GM23338 (cell line): Measurements from ENCODE around the gene UBALD2. TPM values are rescaled to one million over a fixed set of nuclear protein-coding genes. Genes with fewer than 3 reads are reported as not detected.

Source experiments
- ATAC-seq: fragments of 200-7000 bp; cut with Tn5 transposase; 3 replicates; pipeline ENCODE4 v1.9.1; 2020
- DNase-seq: peaks from one replicate; pipeline ENCODE4 v3.0.0-alpha.2; 2015; ENCODE audit warnings: low spot score
- H2AFZ ChIP-seq: fragments of 200-600 bp; sonication (generic); 2 replicates; pipeline ENCODE4 v1.8.0; 2016; ENCODE audit warnings: antibody characterized with exemption, mild to moderate bottlenecking, moderate library complexity
- H3F3A ChIP-seq: fragments of 200-600 bp; sonication (generic); replicated peaks from 2 replicates; pipeline ENCODE4 v1.8.0; 2017; ENCODE audit warnings: antibody characterized with exemption, mixed run types, low read depth
- H3K27ac ChIP-seq: fragments of 200-600 bp; sonication (generic); 2 replicates; pipeline ENCODE4 v1.6.1; 2016; ENCODE audit warnings: low read depth
- H3K27me3 ChIP-seq: fragments of 200-600 bp; sonication (generic); 2 replicates; pipeline ENCODE4 v1.8.0; 2016; ENCODE audit warnings: mild to moderate bottlenecking, mixed run types, moderate library complexity; ENCODE audit not compliant: insufficient read depth
- H3K36me3 ChIP-seq: fragments of 200-600 bp; sonication (generic); 2 replicates; pipeline ENCODE4 v1.8.0; 2016; ENCODE audit warnings: mild to moderate bottlenecking; ENCODE audit not compliant: insufficient read depth
- H3K4me1 ChIP-seq: fragments of 200-600 bp; sonication (generic); 2 replicates; pipeline ENCODE4 v1.8.0; 2016; ENCODE audit warnings: mild to moderate bottlenecking, moderate library complexity; ENCODE audit not compliant: insufficient read depth
- H3K4me2 ChIP-seq: fragments of 200-600 bp; sonication (generic); 2 replicates; pipeline ENCODE4 v1.7.1; 2017; ENCODE audit warnings: mixed run types
- H3K4me3 ChIP-seq: fragments of 200-600 bp; sonication (generic); 2 replicates; pipeline ENCODE4 v1.6.1; 2016; ENCODE audit warnings: mixed run types
- H3K79me2 ChIP-seq: fragments of 200-600 bp; sonication (generic); replicated peaks from 2 replicates; pipeline ENCODE4 v1.8.0; 2017; ENCODE audit warnings: mild to moderate bottlenecking; ENCODE audit not compliant: insufficient read depth
- H3K9me2 ChIP-seq: fragments of 200-600 bp; sonication (generic); 2 replicates; pipeline ENCODE4 v1.8.0; 2017; ENCODE audit not compliant: insufficient read depth
- H4K20me1 ChIP-seq: fragments of 200-600 bp; sonication (generic); replicated peaks from 2 replicates; pipeline ENCODE4 v1.8.0; 2017; ENCODE audit warnings: mild to moderate bottlenecking; ENCODE audit not compliant: insufficient read depth
- H3K27ac Mint-ChIP-seq: 2 replicates; pipeline ENCODE4 v1.8.0; 2020; ENCODE audit warnings: inconsistent platforms, mild to moderate bottlenecking, moderate library complexity, mixed read lengths
- H3K27me3 Mint-ChIP-seq: 3 replicates; pipeline ENCODE4 v1.8.0; 2022; ENCODE audit warnings: low read depth, mild to moderate bottlenecking, moderate library complexity, mixed read lengths, inconsistent platforms; ENCODE audit not compliant: insufficient read depth, poor library complexity
- H3K36me3 Mint-ChIP-seq: 3 replicates; pipeline ENCODE4 v1.8.0; 2021; ENCODE audit warnings: low read depth, mild to moderate bottlenecking, inconsistent platforms, moderate library complexity, mixed read lengths
- H3K4me1 Mint-ChIP-seq: 3 replicates; pipeline ENCODE4 v1.8.0; 2020; ENCODE audit warnings: mild to moderate bottlenecking, inconsistent platforms, mixed read lengths
- H3K4me3 Mint-ChIP-seq: 3 replicates; pipeline ENCODE4 v1.8.0; 2021; ENCODE audit warnings: moderate library complexity, mild to moderate bottlenecking, inconsistent platforms, mixed read lengths
- H3K9me3 Mint-ChIP-seq: 3 replicates; pipeline ENCODE4 v1.8.0; 2020; ENCODE audit warnings: moderate library complexity, mild to moderate bottlenecking, inconsistent platforms, mixed read lengths
- CREB1 ChIP-seq: fragments of 250-450 bp; sonication (Bioruptor Pico); IDR thresholded peaks from 2 replicates; pipeline ENCODE4 v1.5.0; 2020; ENCODE audit warnings: low read depth, mild to moderate bottlenecking, moderate library complexity
- CTCF ChIP-seq, 2 experiments: fragments of 200-600 bp in 1 of 2; sonication (generic) in 1 of 2; conservative IDR thresholded peaks; 2 replicates each; pipeline versions ENCODE4 v1.5.1 to v1.6.1; 2016 to 2017; ENCODE audit warnings: antibody characterized with exemption in 2 of 2, low read depth in 2 of 2, mild to moderate bottlenecking in 2 of 2, moderate library complexity in 1 of 2
- ETS1 ChIP-seq: IDR thresholded peaks from 2 replicates; pipeline ENCODE4 v1.6.1; 2016; ENCODE audit warnings: antibody characterized with exemption
- EZH2 ChIP-seq: fragments of 200-600 bp; sonication (generic); IDR thresholded peaks from one replicate; pipeline ENCODE4 v1.8.0; 2017; ENCODE audit warnings: antibody characterized with exemption, mild to moderate bottlenecking, low read depth; ENCODE audit not compliant: unreplicated experiment
- EZH2phosphoT487 ChIP-seq: fragments of 200-600 bp; sonication (generic); IDR thresholded peaks from one replicate; pipeline ENCODE4 v1.8.1; 2018; ENCODE audit warnings: antibody characterized with exemption; ENCODE audit not compliant: unreplicated experiment
- JUNB ChIP-seq: IDR thresholded peaks from one replicate; pipeline ENCODE4 v1.6.1; 2016; ENCODE audit warnings: antibody characterized with exemption; ENCODE audit not compliant: unreplicated experiment
- POLR2AphosphoS5 ChIP-seq: IDR thresholded peaks from 2 replicates; pipeline ENCODE4 v1.6.1; 2016; ENCODE audit warnings: antibody characterized with exemption, low read depth
- REST ChIP-seq: IDR thresholded peaks from one replicate; pipeline ENCODE4 v1.6.1; 2018; ENCODE audit warnings: antibody characterized with exemption; ENCODE audit not compliant: unreplicated experiment
- STAT1 ChIP-seq: IDR thresholded peaks from one replicate; pipeline ENCODE4 v1.6.1; 2016; ENCODE audit warnings: antibody characterized with exemption; ENCODE audit not compliant: unreplicated experiment
- ZNF114 ChIP-seq: fragments of 250-450 bp; sonication (Bioruptor Pico); IDR thresholded peaks from 2 replicates; pipeline ENCODE4 v1.5.0; 2020; ENCODE audit warnings: mild to moderate bottlenecking, moderate library complexity
- ZNF331 ChIP-seq: fragments of 250-450 bp; sonication (Bioruptor Pico); IDR thresholded peaks from 2 replicates; pipeline ENCODE4 v1.5.0; 2020; ENCODE audit warnings: low read depth, mild to moderate bottlenecking, moderate library complexity
- polyA plus RNA-seq: library from polyadenylated mRNA; unstranded; fragments of >200 nt; fragmentation: Nextera tagmentation; extraction: Ambion mirVana; gene quantifications from 2 replicates; pipeline ENCODE4 v1.2.1, GENCODE V29; 2016
- total RNA-seq: library from RNA; depleted of rRNA; stranded (reverse); fragments of >200 nt; shearing (Covaris generic); gene quantifications from 2 replicates; pipeline ENCODE4 v1.2.3, GENCODE V29; 2014

The UBALD2 gene
- total and polyA plus RNA-seq, 2 experiments from 2014 or later = 2.2 to 3.1 TPM

GRCh38 chr17:76268991-76269981 lies 4.1 kb downstream of the UBALD2 start (continued):
- TF ChIP-seq REST = no peak
- TF ChIP-seq CREB1 (CRISPR knock-in tag) = no peak
- TF ChIP-seq ZNF114 (CRISPR knock-in tag) = no peak
- no peak for TF ChIP-seq POLR2AphosphoS5
- TF ChIP-seq EZH2phosphoT487 = no peak
- TF ChIP-seq ETS1 = no peak
- TF ChIP-seq STAT1 = no peak
- no peak for TF ChIP-seq ZNF331 (CRISPR knock-in tag)
- no peak for TF ChIP-seq CTCF (conservative IDR thresholded peaks at IDR 0.05; ENCODE audit: low read depth in 2 of 2)
- TF ChIP-seq JUNB = no peak

GRCh38 chr17:76270127-76270592 lies 5.0 kb downstream of the UBALD2 start:
- Histone ChIP-seq H4K20me1 (no peaks in the 10 kb centered on the region), H3K79me2 (peaks cover 21% of the 10 kb centered on the region), H3K4me1 (peaks cover 27% of the 10 kb centered on the region), H2AFZ (no peak overlapping the region), H3K27me3 (no peaks in the 10 kb centered on the region), H3K4me2 (no peak overlapping the region), H3F3A (peaks cover 3% of the 10 kb centered on the region; the same call in 1 of the 2 replicates), H3K4me3 (no peak overlapping the region), H3K27ac (no peak overlapping the region), H3K9me2 (no peaks in the 10 kb centered on the region), H3K36me3 (no peaks in the 10 kb centered on the region)
- H3K9me3 Mint-ChIP-seq = no peaks in the 10 kb centered on the region
- H3K4me1 Mint-ChIP-seq = peaks cover 50% of the 10 kb centered on the region
- peaks cover 22% of the 10 kb centered on the region for H3K27me3 Mint-ChIP-seq
- TF ChIP-seq POLR2AphosphoS5 = no peak
- TF ChIP-seq EZH2 = no peak
- TF ChIP-seq JUNB = no peak
- no peak for TF ChIP-seq CREB1 (CRISPR knock-in tag)
- H3K27ac Mint-ChIP-seq = no peak overlapping the region
- H3K36me3 Mint-ChIP-seq = peaks cover 11% of the 10 kb centered on the region; the same call in 2 of the 3 replicates
- H3K4me3 Mint-ChIP-seq = no peak overlapping the region
- DNase-seq (no peak), ATAC-seq (no peak)
